Transverse colon (tissue), 4 donors: ENCODE results near the gene ATP6V0C. TPM values are rescaled to one million over a fixed set of nuclear protein-coding genes. Genes with fewer than 3 reads are reported as not detected.

Source experiments
- DNase-seq: peaks from one replicate; pipeline ENCODE4 v3.0.0-alpha.2; 2019
- H3K27ac ChIP-seq, 4 donors: fragments of 200-600 bp; sonication (generic); 2 replicates each; pipeline ENCODE4 v1.5.1; 2016 to 2018; ENCODE audit warnings: inconsistent platforms in 4 of 4
- H3K27me3 ChIP-seq: fragments of 200-600 bp; sonication (generic); 2 replicates; pipeline ENCODE4 v1.5.1; 2017; ENCODE audit warnings: inconsistent platforms
- H3K36me3 ChIP-seq, 4 donors: fragments of 200-600 bp; sonication (generic); 2 replicates each; pipeline ENCODE4 v1.5.1; 2017 to 2019; ENCODE audit warnings: inconsistent platforms in 4 of 4
- H3K4me1 ChIP-seq, 4 donors: fragments of 200-600 bp; sonication (generic); 2 replicates each; pipeline ENCODE4 v1.5.1; 2017 to 2020; ENCODE audit warnings: inconsistent platforms in 4 of 4
- H3K4me3 ChIP-seq, 4 donors: fragments of 200-600 bp; sonication (generic); 1 replicate in 1 of 4; 2 replicates in 3 of 4; pipeline versions ENCODE4 v1.5.1 to v1.6.1; 2017 to 2019; ENCODE audit warnings: inconsistent platforms in 4 of 4
- H3K9me3 ChIP-seq, 2 donors: fragments of 200-600 bp; sonication (generic); 2 replicates each; pipeline ENCODE4 v1.5.1; 2017 to 2019; ENCODE audit warnings: inconsistent platforms in 2 of 2
- EP300 ChIP-seq: sonication (generic); formaldehyde crosslinking; IDR thresholded peaks from one replicate; pipeline ENCODE4 v1.6.1; 2017; ENCODE audit warnings: antibody characterized with exemption, low read depth
- POLR2A ChIP-seq: fragments of 450-650 bp; IDR thresholded peaks from one replicate; pipeline ENCODE4 v1.6.1; 2016; ENCODE audit warnings: antibody characterized with exemption, mild to moderate bottlenecking, moderate library complexity
- POLR2AphosphoS5 ChIP-seq, 3 donors: sonication (generic); formaldehyde crosslinking; IDR thresholded peaks; one replicate each; pipeline ENCODE4 v1.6.1; 2016; ENCODE audit warnings: antibody characterized with exemption in 3 of 3
- WGBS, 2 donors: methylation state at CpG; one replicate each; pipeline ENCODE4 v1.1.5; 2018; ENCODE audit warnings: low coverage in 1 of 2; 5-methylcytosine and 5-hydroxymethylcytosine counted together
- in situ Hi-C, 4 donors: fragments of 200-750 bp; cut with MboI; loops; one replicate each; pipeline versions ENCODE4 v1.15.0 to v1.15.1; 2017; ENCODE audit warnings: low sequenced_read_pairs in 3 of 4, low pct_ligation_motif_present in 1 of 4, low pct_unique_long_range_greater_than_20kb in 1 of 4
- intact Hi-C: fragments of 100-400 bp; cut with DNase I; formaldehyde crosslinking; loops from one replicate; pipeline ENCODE4 v1.15.1; 2023; ENCODE audit warnings: low total_unique reads
- total RNA-seq, 4 donors: library from RNA; depleted of rRNA; stranded (reverse); fragments of >200 nt; gene quantifications; one replicate each; pipeline ENCODE4 v1.1.0, GENCODE V29; 2016
- TF ChIP-seq, protein P1 (sequence below), 5 experiments: fragments of 200-600 bp in 3 of 5; fragments of 450-650 bp in 2 of 5; sonication (generic) in 3 of 5; IDR thresholded peaks; 1 replicate in 2 of 5; 2 replicates in 3 of 5; pipeline ENCODE4 v1.5.1; 2016 to 2017; ENCODE audit warnings: antibody characterized with exemption in 5 of 5, inconsistent platforms in 3 of 5, mild to moderate bottlenecking in 2 of 5, moderate library complexity in 1 of 5

ATP6V0C gene
- total RNA-seq, 4 donors from 2014 or later: 101 to 237 (median 135) TPM

DNA sequence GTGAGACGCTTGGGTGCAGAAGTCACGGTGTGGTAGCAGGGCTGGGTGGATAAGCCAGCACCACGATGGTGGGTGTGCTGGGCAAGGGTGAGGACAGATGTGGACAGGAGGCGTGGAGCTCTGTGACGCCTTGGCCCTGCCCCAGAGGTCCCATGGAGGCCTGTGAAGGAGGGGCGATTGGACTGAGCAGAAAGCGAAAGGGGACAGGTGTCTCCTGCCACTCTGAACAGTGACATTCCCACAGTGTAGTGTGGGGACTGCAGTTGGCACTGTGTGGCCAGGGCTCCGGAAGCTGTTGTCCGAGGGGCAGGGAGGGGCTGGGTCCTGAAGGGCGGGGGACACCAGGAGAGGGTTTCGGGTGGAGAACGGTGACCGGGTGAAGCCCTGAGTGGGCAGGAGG lies 31.5 kb upstream of the ATP6V0C start:
- H3K36me3 ChIP-seq: no peaks in the 10 kb centered on the region
- H3K27me3 ChIP-seq: no peaks in the 10 kb centered on the region
- peaks cover 11 to 25% (median 16%) of the 10 kb centered on the region in 4 donors for H3K4me1 ChIP-seq
- H3K27ac ChIP-seq: peak overlapping the region; percentile 45 to 87 (median 67)
- TF ChIP-seq EP300 (no peak), POLR2A (no peak), POLR2AphosphoS5 (IDR thresholded peaks at IDR 0.05) (no peak)
- TF ChIP-seq, protein P1, sequence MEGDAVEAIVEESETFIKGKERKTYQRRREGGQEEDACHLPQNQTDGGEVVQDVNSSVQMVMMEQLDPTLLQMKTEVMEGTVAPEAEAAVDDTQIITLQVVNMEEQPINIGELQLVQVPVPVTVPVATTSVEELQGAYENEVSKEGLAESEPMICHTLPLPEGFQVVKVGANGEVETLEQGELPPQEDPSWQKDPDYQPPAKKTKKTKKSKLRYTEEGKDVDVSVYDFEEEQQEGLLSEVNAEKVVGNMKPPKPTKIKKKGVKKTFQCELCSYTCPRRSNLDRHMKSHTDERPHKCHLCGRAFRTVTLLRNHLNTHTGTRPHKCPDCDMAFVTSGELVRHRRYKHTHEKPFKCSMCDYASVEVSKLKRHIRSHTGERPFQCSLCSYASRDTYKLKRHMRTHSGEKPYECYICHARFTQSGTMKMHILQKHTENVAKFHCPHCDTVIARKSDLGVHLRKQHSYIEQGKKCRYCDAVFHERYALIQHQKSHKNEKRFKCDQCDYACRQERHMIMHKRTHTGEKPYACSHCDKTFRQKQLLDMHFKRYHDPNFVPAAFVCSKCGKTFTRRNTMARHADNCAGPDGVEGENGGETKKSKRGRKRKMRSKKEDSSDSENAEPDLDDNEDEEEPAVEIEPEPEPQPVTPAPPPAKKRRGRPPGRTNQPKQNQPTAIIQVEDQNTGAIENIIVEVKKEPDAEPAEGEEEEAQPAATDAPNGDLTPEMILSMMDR (IDR thresholded peaks at IDR 0.05): no peak
- 79 to 93% methylated on average over 3 to 13 of the region's 13 CpGs for WGBS, 2 donors
- no peaks in the 10 kb centered on the region for H3K9me3 ChIP-seq
- no peak for DNase-seq
- intact Hi-C loops: no loop called here
- H3K4me3 ChIP-seq: no peak overlapping the region
- in situ Hi-C loops: loop anchor here in 3 of 4 donors (25.0 kb wide), 3 partner anchors 145 to 320 kb away; partner anchors contain the start of genes ABCA3 (in 2 of the 3), CASKIN1 (in 1 of the 3) and TRAF7 (in 1 of the 3)

DNA sequence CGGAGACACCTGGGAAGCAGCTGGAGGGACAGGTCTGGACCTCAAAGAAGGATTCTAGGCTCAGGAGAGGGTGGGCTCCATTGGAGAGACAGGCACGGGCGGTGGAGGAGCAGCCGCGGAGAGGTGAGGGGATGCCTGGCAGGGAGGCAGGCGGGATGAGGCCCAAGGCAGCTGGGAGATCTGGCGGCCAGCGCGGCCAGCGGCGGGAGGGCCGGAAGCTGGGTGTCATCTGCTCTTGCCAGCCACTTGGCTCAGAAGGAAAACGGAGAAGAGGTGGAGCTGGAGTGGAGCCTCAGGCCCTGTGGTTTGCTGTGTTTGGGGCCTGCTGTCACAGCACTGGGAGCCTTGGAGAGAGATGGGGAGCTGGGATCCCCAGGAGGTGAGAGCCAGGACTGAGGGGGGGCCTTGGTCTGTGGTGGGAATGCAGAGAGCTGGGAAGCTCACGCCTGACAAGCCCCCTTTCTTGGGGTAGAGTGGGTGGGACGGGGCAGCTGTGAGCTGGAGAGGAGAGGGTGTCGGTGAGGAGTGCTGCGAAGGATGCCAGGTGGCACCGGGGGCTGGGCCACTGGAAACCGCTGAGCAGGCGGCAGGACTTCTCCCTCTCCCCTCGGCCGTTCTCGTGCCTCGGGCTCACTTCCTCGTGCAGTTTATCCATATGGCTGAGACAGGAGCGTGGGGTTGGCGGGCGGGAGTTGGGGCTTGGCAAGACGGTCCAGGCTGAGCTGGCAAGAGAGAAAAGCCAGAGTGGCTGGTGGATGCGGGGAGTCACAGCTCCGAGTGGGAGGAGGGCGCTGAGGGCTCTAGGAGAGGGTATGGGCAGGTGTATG lies 30.8 kb upstream of the ATP6V0C start:
- Histone ChIP-seq H3K27me3 (no peaks in the 10 kb centered on the region), H3K4me3 (peak overlapping the region in 1 of 4 donors; percentile 17), H3K4me1 (peaks cover 11 to 28% (median 16%) of the 10 kb centered on the region in 4 donors), H3K27ac (peak overlapping the region; percentile 45 to 87 (median 67)), H3K36me3 (no peaks in the 10 kb centered on the region), H3K9me3 (no peaks in the 10 kb centered on the region)
- intact Hi-C loops (no loop called here), in situ Hi-C loops (loop anchor here in 3 of 4 donors (25.0 kb wide), 3 partner anchors 146 to 321 kb away; partner anchors contain the start of genes ABCA3 (in 2 of the 3), CASKIN1 (in 1 of the 3) and TRAF7 (in 1 of the 3))
- peak; percentile 38 for DNase-seq
- TF ChIP-seq POLR2AphosphoS5 (IDR thresholded peaks at IDR 0.05) (no peak), EP300 (no peak)
- TF ChIP-seq, protein P1 (IDR thresholded peaks at IDR 0.05): no peak
- 44 to 57% methylated on average over 7 to 32 of the region's 32 CpGs for WGBS, 2 donors

DNA sequence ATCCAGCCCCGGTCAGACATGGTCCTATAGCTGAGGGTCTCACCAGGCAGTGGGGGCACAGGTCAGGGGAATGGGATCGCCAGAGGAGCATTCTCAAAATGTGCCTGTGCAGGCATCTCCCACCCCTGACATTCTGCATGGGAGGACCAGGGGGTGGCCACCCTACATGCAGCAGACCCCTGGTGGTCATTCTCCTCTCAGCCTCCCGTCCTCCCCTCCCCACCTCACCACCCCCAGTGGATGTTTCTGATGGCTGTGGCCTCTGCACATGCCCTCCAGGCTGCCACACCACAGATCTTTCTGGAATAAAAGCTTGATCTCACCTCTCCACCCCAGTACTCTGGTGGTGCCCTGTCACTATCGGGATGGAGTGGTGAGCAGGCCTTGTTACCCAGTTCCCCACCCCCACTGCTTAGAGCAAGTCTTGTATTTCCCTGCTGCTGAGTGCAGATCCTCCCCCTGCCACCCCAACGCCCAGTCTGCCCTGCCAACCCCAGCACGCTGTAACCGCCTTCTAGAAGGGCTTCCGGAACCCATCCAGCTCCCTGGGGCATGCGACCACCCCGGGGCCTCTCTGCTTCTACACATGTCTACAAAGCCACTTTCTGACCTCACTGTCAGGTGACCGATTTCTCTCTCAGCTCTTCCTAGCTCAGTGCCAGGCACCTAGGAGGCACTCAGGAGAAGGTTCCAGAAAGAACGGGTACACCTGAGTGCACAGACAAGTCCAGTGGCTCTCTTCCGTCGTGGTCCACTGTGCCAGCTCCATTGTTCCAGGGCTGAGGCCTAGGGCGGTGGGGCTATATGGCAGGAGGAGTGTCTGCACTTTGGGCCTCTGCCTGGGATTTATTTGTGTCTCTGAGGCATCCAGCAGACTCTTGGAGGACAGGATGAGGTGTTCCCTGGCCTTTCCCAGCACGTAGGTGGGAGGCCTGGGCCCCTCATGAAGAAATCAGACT lies 29.5 kb upstream of the ATP6V0C start:
- TF ChIP-seq, protein P1 (IDR thresholded peaks at IDR 0.05): no peak
- no peak for TF ChIP-seq EP300
- no peaks in the 10 kb centered on the region for H3K36me3 ChIP-seq
- WGBS, 2 donors: 89 to 90% methylated on average over 3 to 16 of the region's 16 CpGs
- no peaks in the 10 kb centered on the region for H3K27me3 ChIP-seq
- peaks cover 11 to 28% (median 16%) of the 10 kb centered on the region in 4 donors for H3K4me1 ChIP-seq
- H3K9me3 ChIP-seq: no peaks in the 10 kb centered on the region
- no peak for DNase-seq
- intact Hi-C loops (no loop called here), in situ Hi-C loops (loop anchor here in 3 of 4 donors (25.0 kb wide), 3 partner anchors 147 to 322 kb away; partner anchors contain the start of genes ABCA3 (in 2 of the 3), CASKIN1 (in 1 of the 3) and TRAF7 (in 1 of the 3))
- H3K4me3 ChIP-seq: no peak overlapping the region
- peak overlapping the region in 2 of 4 donors; percentile 54 to 87 for H3K27ac ChIP-seq
